GM21390 (cell line): ENCODE results near the gene SNX14.
A peak's percentile ranks its signal among the peaks of the same experiment; 100 is the strongest.
"Not testable (repeated sequence)": the region's sequence is repeated elsewhere in the genome, so short reads cannot be mapped to it uniquely, and the experiment has no call there.

Source experiments
- ATAC-seq: cut with Tn5 transposase; IDR thresholded peaks from one replicate; pipeline ENCODE4 v1.9.1; 2021; ENCODE audit not compliant: unreplicated experiment

SNX14 gene, protein sequence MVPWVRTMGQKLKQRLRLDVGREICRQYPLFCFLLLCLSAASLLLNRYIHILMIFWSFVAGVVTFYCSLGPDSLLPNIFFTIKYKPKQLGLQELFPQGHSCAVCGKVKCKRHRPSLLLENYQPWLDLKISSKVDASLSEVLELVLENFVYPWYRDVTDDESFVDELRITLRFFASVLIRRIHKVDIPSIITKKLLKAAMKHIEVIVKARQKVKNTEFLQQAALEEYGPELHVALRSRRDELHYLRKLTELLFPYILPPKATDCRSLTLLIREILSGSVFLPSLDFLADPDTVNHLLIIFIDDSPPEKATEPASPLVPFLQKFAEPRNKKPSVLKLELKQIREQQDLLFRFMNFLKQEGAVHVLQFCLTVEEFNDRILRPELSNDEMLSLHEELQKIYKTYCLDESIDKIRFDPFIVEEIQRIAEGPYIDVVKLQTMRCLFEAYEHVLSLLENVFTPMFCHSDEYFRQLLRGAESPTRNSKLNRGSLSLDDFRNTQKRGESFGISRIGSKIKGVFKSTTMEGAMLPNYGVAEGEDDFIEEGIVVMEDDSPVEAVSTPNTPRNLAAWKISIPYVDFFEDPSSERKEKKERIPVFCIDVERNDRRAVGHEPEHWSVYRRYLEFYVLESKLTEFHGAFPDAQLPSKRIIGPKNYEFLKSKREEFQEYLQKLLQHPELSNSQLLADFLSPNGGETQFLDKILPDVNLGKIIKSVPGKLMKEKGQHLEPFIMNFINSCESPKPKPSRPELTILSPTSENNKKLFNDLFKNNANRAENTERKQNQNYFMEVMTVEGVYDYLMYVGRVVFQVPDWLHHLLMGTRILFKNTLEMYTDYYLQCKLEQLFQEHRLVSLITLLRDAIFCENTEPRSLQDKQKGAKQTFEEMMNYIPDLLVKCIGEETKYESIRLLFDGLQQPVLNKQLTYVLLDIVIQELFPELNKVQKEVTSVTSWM

DNA sequence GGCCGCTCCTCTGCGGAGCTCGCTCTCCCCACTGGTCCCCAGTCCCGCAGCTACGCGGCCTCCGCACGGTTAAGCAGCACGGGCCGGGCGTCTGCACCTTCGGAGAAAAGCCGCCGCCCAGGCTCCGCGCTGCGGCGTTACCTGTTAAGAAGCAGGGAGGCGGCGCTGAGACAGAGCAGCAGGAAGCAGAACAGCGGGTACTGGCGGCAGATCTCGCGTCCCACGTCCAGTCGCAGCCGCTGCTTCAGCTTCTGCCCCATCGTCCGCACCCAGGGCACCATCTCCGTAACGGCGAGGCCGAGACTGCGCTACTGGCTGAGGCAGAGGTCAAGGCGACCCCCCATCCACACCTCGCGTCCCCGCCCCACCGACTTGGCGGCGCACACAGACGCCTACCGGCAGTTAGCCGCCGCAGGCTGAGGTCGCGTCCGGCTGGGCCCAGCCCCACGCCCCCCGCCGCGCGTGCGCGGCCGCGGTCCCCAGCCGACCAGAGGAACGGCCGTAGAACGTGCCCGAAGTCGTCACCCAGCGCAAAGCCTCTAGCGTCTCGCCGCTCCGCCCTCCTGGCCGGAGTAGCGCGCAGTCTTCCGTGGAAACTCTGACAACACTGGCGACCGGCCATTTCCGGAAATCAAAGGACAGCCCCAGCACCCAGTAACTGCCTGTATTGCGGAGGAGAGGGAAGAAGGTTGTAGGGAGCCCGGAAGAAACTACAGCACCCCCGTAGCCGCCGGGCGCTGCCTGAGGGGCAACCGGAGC, at the start of gene SNX14:
Gene SNX14, minus strand, starts transcription at position 421 of the 759 bp plus-strand sequence. Its CDS starts 140 bp downstream, at position 281.
- ATAC-seq: peak; percentile 90

DNA sequence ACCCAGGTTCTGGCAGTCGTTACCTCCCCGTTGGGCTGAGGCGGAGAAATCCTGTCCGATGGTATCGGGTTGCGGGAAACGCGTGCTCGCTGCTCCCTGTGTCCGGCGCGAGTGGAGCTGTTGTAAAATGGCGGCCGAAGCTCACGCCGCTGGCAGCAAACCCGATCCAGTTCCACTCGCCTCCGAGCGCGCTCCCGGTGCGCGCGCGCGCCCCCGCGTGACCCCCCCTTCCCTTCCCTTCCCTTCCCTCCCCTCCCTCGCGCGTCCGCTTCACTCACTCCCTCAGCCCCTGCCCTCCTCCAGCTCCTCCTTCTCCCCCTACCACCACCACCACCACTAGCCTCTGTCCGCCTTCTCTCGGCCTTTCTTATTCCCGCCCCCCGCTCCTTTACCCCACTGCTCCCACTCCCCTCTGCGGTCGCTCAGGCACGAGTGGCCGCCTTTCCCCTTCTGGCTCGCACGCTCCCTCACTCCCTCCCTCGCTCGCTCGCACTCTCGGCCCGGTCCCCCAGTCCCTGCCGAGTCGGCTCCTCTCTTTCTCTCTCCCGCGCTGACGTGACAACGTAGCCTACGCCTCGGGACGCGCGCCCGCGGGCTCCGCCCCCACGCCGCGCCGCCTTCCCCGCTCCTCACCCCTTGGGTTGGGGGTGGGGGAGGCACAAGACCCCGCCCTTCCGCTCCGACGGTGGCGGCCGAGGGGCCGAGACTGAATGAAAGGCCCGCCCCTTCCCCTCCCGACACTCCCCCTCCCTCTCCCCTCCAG, 49.3 kb upstream of the SNX14 start, which contains the start of gene SYNCRIP:
Gene SYNCRIP, minus strand, starts transcription at position 113 of the 763 bp plus-strand sequence. CDS start 1,447 bp downstream, outside the sequence.
- ATAC-seq: peak; percentile 70

DNA sequence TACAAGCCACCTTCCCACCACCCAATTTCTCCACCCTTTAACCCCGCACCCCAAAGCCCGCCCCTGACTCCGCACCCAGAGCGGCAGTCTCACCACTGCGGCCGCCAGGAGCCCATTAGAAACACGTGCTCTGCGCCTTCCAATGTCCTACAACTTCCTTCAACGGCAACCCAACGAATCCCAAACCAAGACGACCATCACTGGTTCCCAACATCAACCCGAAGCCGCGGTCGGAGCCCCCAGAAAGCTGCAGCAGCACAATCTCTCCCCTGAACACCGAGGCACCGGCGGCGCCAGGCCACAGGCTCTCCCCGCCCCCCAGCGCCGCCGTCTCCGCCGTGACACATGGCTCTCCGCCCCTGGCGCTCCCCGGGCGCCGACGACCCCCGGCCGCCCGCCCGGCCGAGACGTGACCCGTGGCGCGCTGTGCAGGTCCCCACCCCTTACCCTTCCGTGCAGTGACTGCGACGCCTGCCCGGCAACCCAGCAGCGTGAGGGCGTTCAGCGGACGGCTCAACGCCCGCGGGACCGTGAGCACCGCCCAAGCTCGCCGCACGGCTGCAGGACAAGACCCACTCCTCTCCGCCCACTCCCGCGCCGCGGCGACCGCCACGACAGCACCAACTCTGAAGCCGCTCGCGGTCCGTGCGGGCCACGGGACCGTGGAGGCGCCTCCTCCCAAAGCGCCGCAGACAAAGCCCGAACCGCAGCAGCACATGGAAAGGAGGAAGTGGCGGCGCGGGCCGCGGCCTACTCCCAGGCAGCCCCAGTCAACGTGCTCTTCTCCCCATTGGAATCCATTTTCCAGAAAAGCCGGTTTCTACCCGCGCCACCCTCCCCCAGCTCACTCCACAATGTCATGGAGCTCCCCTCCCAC, 48.5 kb upstream of the SNX14 start:
- no peak for ATAC-seq

GRCh38 chr6:85641522-85641896, 47.9 kb upstream of the SNX14 start:
- no peak for ATAC-seq

- no peak for ATAC-seq
Measured at GRCh38 chr6:85640821-85641220, 47.2 kb upstream of the SNX14 start.

DNA sequence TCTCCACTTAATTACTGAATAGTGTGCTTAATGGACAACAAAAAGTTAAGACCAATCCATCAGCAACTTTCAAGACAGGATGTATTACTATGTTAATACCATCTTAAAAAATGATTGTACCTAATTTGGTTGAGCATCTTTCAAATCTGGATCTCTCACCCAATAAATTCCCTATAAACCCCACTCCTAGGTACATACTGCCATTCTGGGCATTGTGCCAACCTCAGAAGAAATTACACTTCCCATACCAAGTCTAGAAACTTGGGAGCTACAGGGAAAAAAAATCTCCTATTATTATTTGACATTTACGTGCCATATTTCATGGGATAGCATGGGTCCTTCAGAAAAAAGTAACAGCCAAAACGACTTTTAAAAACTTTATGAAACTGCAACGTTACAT, 43.9 kb upstream of the SNX14 start:
- no peak for ATAC-seq

DNA sequence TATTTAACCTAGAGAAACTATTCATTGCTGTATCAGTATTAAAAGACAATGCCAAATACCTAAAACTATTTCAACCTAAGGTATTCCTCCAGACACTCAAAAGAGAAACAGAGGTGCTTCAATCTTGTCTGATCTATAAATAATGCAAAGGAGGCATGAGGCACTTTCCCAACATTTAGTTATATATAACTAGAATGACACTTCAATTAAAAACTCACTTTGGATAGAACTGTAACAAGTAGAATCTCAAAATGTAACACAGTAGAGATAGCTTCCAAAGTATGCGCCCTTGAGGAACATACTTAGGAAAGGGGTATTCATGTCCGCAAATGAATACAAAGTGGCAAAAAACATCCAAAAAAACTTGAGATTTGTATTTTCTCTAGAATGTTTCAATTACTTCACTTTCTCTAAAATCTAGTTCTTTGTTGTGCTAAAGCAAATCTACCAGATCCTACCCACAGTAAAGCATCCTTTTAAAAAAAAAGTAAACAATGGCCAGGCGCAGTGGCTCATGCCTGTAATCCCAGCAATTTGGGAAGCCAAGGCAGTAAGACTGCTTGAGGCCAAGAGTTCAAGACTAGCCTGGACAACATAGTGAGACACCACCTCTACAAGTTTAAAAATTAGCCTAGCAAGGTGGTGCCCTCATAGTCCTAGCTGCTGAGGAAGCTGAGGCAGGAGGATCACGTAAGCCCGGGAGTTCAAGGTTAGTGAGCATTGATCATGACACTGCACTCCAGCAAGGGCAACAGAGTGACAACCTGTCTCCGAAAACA, 38.7 kb upstream of the SNX14 start:
- ATAC-seq: no peak

DNA sequence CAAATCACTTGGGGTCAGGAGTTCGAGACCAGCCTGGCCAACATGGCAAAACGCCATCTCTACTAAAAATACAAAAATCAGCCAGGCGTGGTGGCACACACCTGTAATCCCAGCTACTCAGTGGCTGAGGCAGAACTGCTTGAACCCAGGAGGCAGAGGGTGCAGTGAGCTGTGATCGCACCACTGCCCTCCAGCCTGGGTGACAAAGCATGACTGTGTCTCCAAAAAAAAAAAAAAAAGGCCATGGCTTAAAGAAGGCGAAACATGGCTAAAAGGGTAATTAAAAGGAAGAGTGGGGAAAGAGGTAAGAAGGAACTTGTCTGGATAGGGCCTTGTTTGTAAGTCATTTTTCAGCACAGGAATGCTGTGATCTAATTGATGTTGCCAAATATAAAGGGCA, 37.5 kb upstream of the SNX14 start:
- not testable (repeated sequence) for ATAC-seq

DNA sequence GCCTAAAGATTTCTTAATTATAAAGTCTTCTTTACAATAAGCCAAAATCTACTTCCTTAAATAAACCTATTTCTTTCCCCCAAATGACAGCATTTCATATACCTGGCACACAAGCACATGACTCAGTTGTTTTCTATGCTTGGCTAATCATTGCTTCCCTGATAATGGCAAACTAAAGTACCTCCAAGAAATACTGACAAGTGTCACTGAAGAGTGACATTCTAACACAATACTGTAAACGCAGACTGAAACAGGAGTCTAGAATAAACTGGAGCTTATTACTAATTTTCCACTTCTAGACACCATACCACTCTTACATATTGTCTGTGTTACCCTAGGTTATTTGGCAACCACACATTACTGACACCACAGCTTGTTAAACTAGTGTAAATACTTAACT, 34.7 kb upstream of the SNX14 start:
- no peak for ATAC-seq

DNA sequence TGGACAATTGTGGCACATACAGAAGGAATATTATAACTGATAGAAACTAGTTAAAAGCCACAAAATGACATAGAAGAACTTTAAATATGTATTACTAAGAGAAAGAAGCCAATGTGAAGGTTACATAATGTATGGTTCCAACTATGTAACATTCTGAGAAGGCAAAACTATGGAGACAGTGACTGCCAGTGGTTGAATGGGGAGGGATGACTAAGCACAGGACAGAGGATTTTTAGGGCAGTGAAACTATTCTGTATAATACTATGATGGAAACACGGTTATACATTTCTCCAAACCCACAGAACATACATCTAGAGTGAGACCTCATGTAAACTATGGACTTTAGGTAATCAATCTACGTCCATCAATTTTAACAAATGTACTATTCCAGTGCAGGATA, 26.6 kb upstream of the SNX14 start:
- ATAC-seq: no peak

- no peak for ATAC-seq
Measured at GRCh38 chr6:85614780-85615179, 21.1 kb upstream of the SNX14 start.

GRCh38 chr6:85612690-85613474, 19.2 kb upstream of the SNX14 start:
- no peak for ATAC-seq

DNA sequence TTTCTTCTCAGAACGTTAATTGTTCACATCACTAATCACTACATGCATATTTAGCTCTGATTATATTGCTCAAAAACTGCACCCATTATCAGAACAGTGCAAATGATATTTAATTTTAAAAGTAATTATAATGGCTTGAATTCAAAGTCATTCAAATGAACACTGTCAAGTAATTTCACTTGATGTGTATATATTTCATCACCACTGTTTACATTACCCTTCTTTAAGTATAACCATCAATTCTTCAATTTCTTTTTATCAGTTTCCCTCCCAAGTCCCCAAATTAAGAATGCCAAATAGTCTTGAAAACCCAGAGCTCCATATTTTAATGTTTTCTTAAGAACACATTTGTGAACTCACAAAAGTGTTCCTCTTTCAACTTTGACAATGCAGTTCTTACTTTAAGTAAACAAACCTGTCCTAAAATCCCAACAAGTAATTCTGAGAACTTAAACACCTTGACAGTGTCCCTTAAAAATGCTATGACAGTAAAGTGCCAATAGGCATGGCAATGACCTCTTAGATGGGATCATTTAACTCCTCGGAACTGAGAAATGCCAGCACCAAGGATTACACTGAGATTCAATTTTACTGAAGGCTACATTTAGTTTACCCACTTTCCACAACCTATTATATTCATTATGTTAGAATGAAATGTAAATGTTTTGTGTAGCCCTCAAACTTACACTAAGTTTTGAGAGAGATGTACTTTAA, 16.7 kb upstream of the SNX14 start:
- ATAC-seq: no peak

- no peak for ATAC-seq
Measured at GRCh38 chr6:85602100-85602499, 8.4 kb upstream of the SNX14 start.

DNA sequence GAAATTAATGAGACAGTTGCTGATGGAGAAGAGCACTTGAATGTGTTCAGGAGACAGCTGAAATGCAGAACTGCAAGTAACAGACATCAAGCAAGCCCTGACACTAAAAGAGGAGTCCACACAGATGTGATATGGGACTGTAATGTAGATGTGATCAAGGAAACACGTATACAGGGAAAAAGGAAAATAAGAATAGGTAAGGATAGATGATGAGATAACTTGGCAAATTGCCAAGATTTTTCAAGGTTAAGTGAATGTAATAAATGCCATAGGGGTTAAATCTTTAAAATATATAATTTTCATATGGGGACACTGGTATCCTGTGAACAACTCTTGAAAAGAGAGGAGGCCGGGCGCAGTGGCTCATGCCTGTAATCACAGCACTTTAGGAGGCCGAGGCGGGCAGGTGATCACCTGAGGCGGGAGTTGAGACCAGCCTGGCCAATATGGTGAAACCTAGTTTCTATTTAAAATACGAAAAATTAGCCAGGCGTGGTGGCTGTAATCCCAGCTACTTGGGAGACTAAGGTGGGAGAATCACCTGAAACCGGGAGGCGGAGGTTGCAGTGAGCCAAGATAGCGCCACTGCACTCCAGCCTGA, 7.2 kb upstream of the SNX14 start:
- ATAC-seq: no peak

DNA sequence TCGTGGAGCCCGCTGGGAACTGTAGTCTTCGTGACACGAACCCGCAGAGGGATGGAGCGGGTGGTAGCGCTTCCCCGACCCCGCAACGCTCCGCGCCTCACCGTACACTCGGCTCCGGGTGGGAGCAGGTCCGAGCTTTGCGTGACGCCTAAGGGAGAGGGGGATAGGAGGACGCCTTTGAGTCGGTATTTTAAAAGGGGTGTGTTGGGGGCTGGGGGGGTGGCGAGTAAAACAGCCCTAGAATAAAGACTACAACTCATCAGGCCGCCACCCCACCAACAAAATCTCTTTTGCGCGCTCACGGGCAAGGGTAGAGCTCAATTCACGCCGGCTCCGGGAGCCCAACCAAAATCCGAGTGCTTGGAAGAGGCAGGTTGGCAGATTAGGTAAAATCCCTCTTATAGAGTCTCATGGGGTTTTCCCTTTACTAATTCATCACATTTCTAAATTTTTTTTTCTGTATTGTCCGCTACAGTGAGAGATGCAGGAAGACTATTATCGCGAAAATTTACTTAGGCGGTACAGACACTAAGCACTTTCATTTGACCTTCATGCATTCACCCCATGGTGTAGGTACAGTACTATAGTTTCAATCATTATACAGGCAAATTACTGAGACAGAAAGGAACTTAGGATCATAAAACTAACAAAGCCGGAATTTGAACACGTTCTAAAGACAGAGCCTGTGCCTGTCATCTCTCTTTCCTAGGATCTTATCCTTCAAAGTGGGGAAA, 706 bp upstream of the SNX14 start:
- ATAC-seq: peak; percentile 3
